Natural killer cell (primary cell): ENCODE results near the gene COL8A1. TPM values are rescaled to one million over a fixed set of nuclear protein-coding genes. Genes with fewer than 3 reads are reported as not detected.

Experiments used
- ATAC-seq, 3 donors: fragments of 150-1000 bp in 2 of 3; fragments of 200-7000 bp in 1 of 3; cut with Tn5 transposase; 1 replicate in 1 of 3; 2 replicates in 2 of 3; pipeline ENCODE4 v1.10.0; 2021; ENCODE audit warnings: mild to moderate bottlenecking in 2 of 3, moderate library complexity in 2 of 3
- DNase-seq, 2 donors: peaks; one replicate each; pipeline versions ENCODE4 v3.0.0 to v3.0.0-alpha.2; 2013 to 2021; ENCODE audit warnings: mixed read lengths in 1 of 2
- H3K27ac ChIP-seq: one replicate; pipeline ENCODE4 v1.5.1; 2013; ENCODE audit warnings: mild to moderate bottlenecking, low read length
- H3K27me3 ChIP-seq: one replicate; pipeline ENCODE4 v1.6.1; 2013; ENCODE audit warnings: low read length; ENCODE audit not compliant: control insufficient read depth, insufficient read depth
- H3K36me3 ChIP-seq: one replicate; pipeline ENCODE4 v1.6.1; 2013; ENCODE audit warnings: low read length; ENCODE audit not compliant: control insufficient read depth, insufficient read depth
- H3K4me1 ChIP-seq: one replicate; pipeline ENCODE4 v1.6.1; 2013; ENCODE audit warnings: low read length; ENCODE audit not compliant: control insufficient read depth, insufficient read depth
- H3K4me3 ChIP-seq: one replicate; pipeline ENCODE4 v1.5.1; 2013; ENCODE audit warnings: low read length
- H3K9me3 ChIP-seq: one replicate; pipeline ENCODE4 v1.6.1; 2013; ENCODE audit warnings: low read length; ENCODE audit not compliant: control insufficient read depth, insufficient read depth
- H3K27ac Mint-ChIP-seq, 2 donors: one replicate each; pipeline ENCODE4 v1.8.0; 2022; ENCODE audit warnings: mild to moderate bottlenecking in 2 of 2, mixed read lengths in 2 of 2, moderate library complexity in 1 of 2
- H3K27me3 Mint-ChIP-seq, 2 donors: one replicate each; pipeline ENCODE4 v1.8.0; 2022; ENCODE audit warnings: low read depth in 2 of 2, mixed read lengths in 2 of 2
- H3K36me3 Mint-ChIP-seq: one replicate; pipeline ENCODE4 v1.8.0; 2022; ENCODE audit warnings: mixed read lengths
- H3K4me1 Mint-ChIP-seq, 2 donors: one replicate each; pipeline ENCODE4 v1.8.0; 2022; ENCODE audit warnings: mixed read lengths in 2 of 2
- H3K4me3 Mint-ChIP-seq: one replicate; pipeline ENCODE4 v1.8.0; 2022; ENCODE audit warnings: mild to moderate bottlenecking, moderate library complexity, mixed read lengths
- H3K9me3 Mint-ChIP-seq, 2 donors: one replicate each; pipeline ENCODE4 v1.8.0; 2022; ENCODE audit warnings: mixed read lengths in 2 of 2
- CTCF ChIP-seq: fragments of 200-600 bp; IDR thresholded peaks from one replicate; pipeline ENCODE4 v1.8.0; 2022; ENCODE audit warnings: antibody characterized with exemption
- WGBS: methylation state at CpG from one replicate; pipeline ENCODE4 v1.1.7; 2013; ENCODE audit warnings: missing lambda C conversion rate; ENCODE audit not compliant: insufficient coverage; 5-methylcytosine and 5-hydroxymethylcytosine counted together
- intact Hi-C: fragments of 100-400 bp; cut with micrococcal nuclease; formaldehyde crosslinking; loops from one replicate; pipeline ENCODE4 v1.14.2; 2022
- total RNA-seq, 4 donors: library from RNA; stranded (reverse); fragments of 120-200 nt in 1 of 4; gene quantifications; one replicate each; pipeline versions ENCODE4 v1.2.3 to v1.2.4, GENCODE V29; 2013 to 2022

Gene COL8A1
- total RNA-seq, 3 donors from 2014 or later (not counting 1 experiment from before 2014, with no cell fraction given), result 0.12 to 0.23 TPM; not detected in 1

- Histone ChIP-seq H3K4me1 (no peaks in the 10 kb centered on the region), H3K36me3 (no peaks in the 10 kb centered on the region), H3K27me3 (no peaks in the 10 kb centered on the region), H3K4me3 (no peak overlapping the region), H3K27ac (no peak overlapping the region), H3K9me3 (no peaks in the 10 kb centered on the region)
- intact Hi-C loops, result no loop called here
- Mint-ChIP-seq H3K9me3 (no peaks in the 10 kb centered on the region), H3K36me3 (no peaks in the 10 kb centered on the region), H3K4me3 (no peak overlapping the region), H3K27ac (no peak overlapping the region), H3K27me3 (peaks cover 0 to 6% of the 10 kb centered on the region in 2 donors), H3K4me1 (no peaks in the 10 kb centered on the region)
- WGBS, result 83% methylated on average over 2 of the region's 2 CpGs
- DNase-seq (no peak), ATAC-seq (no peak)
- TF ChIP-seq CTCF, result no peak
Observed at GRCh38 chr3:99768808-99769501, 130.6 kb downstream of the COL8A1 start.

- TF ChIP-seq CTCF, result no peak
- Mint-ChIP-seq H3K27ac (no peak overlapping the region), H3K27me3 (peaks cover 0 to 3% of the 10 kb centered on the region in 2 donors), H3K4me3 (no peak overlapping the region), H3K9me3 (no peaks in the 10 kb centered on the region), H3K36me3 (no peaks in the 10 kb centered on the region), H3K4me1 (no peaks in the 10 kb centered on the region)
- Histone ChIP-seq H3K9me3 (no peaks in the 10 kb centered on the region), H3K4me3 (no peak overlapping the region), H3K36me3 (no peaks in the 10 kb centered on the region), H3K27me3 (no peaks in the 10 kb centered on the region), H3K4me1 (no peaks in the 10 kb centered on the region), H3K27ac (no peak overlapping the region)
- no peak for ATAC-seq
- intact Hi-C loops, result no loop called here
- no peak for DNase-seq
- 92% methylated on average over 2 of the region's 3 CpGs for WGBS
Observed at GRCh38 chr3:99772171-99772570, 133.8 kb downstream of the COL8A1 start.

GRCh38 chr3:99772671-99773070 lies 134.3 kb downstream of the COL8A1 start:
- no peaks in the 10 kb centered on the region for H3K27me3 ChIP-seq
- H3K9me3 ChIP-seq, result no peaks in the 10 kb centered on the region
- H3K4me3 ChIP-seq, result no peak overlapping the region
- H3K27ac Mint-ChIP-seq, result no peak overlapping the region
- no peak overlapping the region for H3K4me3 Mint-ChIP-seq
- H3K27ac ChIP-seq, result no peak overlapping the region
- WGBS, result 82% methylated on average over 1 of the region's 1 CpG
- no peaks in the 10 kb centered on the region for H3K9me3 Mint-ChIP-seq
- intact Hi-C loops, result no loop called here
- TF ChIP-seq CTCF, result no peak
- ATAC-seq (no peak), DNase-seq (no peak)
- no peaks in the 10 kb centered on the region for H3K36me3 Mint-ChIP-seq
- peaks cover 0 to 3% of the 10 kb centered on the region in 2 donors for H3K27me3 Mint-ChIP-seq
- no peaks in the 10 kb centered on the region for H3K36me3 ChIP-seq
- no peaks in the 10 kb centered on the region for H3K4me1 Mint-ChIP-seq
- no peaks in the 10 kb centered on the region for H3K4me1 ChIP-seq

- Mint-ChIP-seq H3K27ac (no peak overlapping the region), H3K4me1 (no peaks in the 10 kb centered on the region), H3K27me3 (peaks cover 0 to 3% of the 10 kb centered on the region in 2 donors), H3K9me3 (no peaks in the 10 kb centered on the region), H3K4me3 (no peak overlapping the region), H3K36me3 (no peaks in the 10 kb centered on the region)
- DNase-seq (no peak), ATAC-seq (no peak)
- Histone ChIP-seq H3K27ac (no peak overlapping the region), H3K36me3 (no peaks in the 10 kb centered on the region), H3K27me3 (no peaks in the 10 kb centered on the region), H3K9me3 (no peaks in the 10 kb centered on the region), H3K4me3 (no peak overlapping the region), H3K4me1 (no peaks in the 10 kb centered on the region)
- no peak for TF ChIP-seq CTCF
- intact Hi-C loops, result no loop called here
- 55% methylated on average over 2 of the region's 2 CpGs for WGBS
Observed at GRCh38 chr3:99774467-99774866, 136.1 kb downstream of the COL8A1 start.
